NK-92 (cell line): ENCODE measurements around the gene UQCC3.
A peak's percentile ranks its signal among the peaks of the same experiment; 100 is the strongest.
"Not testable (repeated sequence)": the region's sequence is repeated elsewhere in the genome, so short reads cannot be mapped to it uniquely, and the experiment has no call there.

Experiments used
- DNase-seq: peaks from one replicate; lab custom pipeline; 2025; ENCODE audit not compliant: unreplicated experiment; lab: John Stamatoyannopoulos, UW

UQCC3 gene

DNA sequence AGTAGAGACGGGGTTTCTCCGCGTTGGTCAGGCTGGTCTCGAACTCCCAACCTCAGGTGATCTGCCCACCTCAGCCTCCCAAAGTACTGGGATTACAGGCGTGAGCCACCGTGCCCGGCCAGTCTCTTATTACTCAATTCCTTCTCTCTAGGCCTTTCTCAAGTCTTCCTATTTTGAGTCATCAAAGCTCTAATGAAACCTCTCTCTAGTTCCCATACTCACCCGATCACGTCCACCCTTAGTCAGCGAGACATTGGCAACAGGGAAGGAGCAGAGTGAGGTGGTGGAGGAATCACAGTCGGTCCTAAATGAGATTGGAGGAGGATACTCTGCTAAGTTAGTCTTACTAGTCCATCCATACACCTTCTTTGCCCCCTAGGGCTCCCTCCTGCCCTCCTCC, 30.8 kb downstream of the UQCC3 start:
- no peak for DNase-seq

DNA sequence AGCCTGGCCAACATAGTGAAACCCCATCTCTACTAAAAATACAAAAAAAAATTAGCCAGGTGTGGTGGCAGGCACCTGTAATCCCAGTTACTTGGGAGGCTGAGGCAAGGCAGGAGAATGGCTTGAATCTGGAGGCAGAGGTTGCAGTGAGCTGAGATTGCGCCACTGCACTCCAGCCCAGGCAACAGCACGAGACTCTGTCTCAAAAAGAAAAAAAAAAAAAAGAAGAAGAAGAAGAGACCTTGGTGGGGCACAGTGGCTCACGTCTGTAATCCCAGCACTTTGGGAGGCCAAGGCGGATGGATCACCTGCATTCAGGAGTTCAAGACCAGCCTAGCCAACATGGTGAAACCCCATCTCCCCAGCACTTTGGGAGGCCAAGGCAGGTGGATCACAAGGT, 32.4 kb downstream of the UQCC3 start:
- DNase-seq = not testable (repeated sequence)

DNA sequence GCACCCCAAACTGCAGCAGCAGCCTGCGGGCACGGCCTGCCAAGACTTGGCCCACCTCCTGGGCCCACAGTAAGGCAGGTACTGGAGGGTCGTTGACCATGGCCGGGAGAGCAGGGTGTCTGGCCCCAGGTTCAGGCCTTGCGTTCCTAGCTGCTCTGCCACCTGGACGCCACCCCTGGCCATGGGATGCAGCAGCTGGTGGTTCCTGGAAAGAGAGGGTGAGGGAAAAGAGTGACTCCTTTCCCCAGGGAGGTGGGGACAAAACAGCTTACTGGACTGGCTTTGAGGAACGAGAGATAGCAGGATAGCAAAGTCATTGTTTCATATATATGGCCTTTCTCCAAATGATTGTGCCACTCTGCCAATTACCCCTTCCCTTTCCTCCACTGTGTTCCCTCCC, 33.9 kb downstream of the UQCC3 start:
- DNase-seq = no peak

DNA sequence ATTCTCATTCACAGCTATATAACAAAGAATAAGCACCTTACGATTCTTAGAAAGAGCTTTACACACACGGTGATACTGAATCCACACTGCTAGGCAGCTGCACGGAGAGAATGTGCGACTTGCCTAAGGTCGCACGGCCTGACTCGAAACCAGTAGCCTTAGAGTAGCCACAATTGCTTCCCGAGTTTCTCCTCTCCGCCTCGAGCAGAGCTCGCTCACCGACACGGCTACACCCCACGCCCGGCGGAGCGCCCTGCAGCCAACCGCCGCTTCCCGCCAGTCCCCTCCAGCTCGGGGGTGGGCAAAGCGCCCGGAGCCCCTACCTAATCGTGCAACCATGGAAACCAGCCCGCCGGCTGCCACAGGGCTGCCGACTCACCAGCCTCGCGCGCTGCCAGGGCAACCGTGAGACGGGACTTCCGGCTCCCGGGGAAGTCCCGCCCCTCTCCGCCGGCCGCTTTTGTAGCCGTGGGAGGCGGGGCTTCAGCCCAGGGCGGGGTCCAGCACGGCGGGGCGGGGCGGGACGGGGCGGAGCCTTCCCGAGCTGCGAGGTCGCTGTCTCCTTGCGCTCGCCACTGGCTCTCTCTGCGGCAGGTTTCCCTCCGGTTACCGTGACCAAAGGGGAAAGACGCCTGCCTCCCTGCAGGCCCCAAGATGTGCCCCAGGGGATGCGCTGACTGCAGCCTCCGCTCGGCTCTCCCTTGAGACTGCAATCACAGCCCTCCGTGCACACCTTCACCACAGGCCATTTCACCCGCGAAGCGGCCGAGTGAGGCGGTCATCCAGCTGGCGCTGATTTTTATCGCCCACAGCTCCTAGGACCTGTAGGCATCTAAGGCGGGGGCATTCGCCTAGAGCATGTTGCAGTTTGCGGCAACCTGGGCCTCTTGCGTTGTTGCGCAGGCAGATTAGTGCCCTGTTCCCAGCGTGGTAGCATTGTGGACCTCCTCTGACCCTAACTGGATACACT, 34.7 kb downstream of the UQCC3 start:
- peak; percentile 72 for DNase-seq

DNA sequence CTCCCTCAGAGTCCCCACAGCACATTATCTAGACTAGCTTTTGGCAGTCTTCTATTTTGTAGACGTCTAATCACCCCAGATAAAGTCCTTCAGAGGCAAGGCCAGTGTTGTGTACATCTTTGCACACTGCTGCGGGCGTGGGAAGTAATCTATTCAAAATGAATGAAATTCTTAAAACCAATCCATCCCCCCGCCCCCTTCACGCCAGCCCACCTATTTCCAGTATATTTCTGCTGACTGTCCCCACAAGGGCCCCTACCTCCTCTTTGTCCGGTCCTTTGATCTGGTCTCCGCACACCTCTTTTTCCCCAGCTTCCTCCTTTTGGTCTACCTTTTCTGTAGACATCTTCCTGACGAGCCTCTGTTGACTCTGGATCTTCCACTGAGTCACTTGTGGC, 35.4 kb downstream of the UQCC3 start:
- DNase-seq = no peak

DNA sequence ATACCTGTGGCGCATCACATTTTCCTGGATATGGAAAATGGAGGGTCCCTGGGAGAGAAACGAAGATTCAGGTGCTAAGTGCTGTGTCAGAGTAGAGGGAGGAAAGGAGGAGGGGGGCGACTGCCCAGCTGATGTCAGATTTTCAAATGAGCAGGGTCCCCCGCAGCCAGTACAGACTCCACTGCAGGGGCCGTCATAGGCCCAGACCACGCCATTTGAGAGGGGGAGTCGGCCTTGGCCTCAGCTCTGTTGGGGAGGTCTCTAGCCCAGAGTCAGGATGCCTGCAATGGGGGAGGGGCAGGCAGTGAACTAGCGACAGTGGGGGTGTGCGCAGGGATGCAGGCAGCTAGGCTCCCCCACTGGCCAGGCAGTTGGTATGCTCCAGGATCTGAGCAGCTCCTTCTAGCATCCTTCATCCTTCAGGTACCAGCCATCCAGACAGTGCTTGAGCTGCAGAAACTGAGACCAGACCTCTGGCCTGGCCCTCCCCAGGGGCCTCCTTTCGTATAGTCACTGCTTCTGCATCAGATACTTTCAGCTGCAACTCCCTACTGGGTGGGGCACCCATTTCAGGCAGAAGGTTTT, 35.9 kb downstream of the UQCC3 start, which contains the start of the genes BSCL2 and GNG3:
Gene BSCL2, minus strand, starts transcription at position 148 of the 585 bp plus-strand sequence. CDS start 229 bp downstream, outside the sequence.
Gene GNG3, plus strand, starts transcription at position 400 of the 585 bp plus-strand sequence. CDS start 620 bp downstream, outside the sequence.
- DNase-seq = no peak

DNA sequence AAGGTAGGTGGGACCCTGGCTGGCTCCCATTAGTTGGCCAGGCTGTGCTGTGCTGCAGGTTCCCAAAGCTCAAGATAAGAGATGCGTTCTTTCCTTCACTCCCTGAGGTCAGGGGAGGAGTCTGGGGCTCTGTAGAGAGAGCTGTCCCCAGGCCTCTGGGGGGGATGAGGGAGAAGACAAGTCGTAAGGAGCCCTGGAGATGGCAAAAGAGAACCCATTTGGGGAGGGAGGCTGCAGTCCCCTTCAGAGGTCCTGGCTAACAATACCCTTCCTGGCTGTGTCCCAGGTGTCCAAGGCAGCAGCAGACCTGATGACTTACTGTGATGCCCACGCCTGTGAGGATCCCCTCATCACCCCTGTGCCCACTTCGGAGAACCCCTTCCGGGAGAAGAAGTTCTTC, 36.9 kb downstream of the UQCC3 start:
- DNase-seq = no peak

DNA sequence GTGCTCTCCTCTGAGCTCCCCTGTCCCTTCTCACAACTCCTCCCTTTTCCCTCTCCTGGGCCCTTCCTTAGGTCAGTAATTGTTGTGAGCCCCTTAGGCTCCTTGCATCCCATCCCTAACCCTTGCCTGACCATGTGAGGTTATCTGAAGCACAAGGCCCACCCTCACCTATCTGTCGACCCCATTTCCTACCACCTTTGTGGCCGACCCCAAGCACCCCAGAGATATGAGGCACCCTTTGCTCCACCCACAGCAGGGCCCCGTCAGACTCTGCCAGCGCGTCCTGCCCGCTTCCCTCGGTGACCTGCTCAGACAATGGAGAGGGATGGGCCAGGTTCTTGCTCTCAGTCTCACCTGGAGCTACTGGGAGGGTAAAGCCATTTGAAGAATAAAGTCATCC, 37.3 kb downstream of the UQCC3 start:
- DNase-seq = no peak

DNA sequence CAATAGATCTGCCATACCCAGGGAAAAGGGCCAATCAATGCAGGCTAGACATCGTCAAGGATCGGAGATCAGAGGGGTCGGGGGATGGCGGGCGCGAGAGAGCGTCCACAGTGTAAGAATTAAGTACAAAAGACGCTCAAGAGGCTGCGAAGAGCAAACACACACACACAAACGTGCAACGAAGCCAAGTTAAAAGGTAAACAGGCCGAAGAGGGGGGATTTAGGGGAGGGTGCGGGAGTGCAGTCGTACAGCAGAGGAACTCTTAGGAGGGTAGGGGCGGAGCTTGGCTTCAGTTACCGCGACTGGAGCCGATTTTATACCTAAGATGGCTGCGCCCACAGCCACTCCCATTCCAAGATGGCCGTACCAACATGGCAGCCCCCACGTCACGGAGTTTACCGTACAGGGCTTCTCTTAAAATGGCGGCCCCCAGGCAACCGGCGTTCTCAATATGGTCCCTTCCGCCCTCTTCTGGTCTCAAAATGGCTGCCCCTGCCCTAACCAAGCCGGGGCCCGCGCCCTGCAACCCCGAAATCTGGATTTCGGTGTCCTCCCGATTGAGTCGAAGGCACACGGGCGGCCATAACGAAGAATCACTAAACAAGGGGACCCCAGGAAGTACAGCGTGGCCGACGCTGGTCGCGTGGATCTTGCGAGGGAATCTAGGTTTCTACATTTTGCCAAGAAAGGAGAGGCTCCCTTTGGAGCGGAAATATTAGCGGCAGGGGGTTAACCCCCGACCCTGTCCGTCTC, 38.0 kb downstream of the UQCC3 start:
- DNase-seq = peak; percentile 76

DNA sequence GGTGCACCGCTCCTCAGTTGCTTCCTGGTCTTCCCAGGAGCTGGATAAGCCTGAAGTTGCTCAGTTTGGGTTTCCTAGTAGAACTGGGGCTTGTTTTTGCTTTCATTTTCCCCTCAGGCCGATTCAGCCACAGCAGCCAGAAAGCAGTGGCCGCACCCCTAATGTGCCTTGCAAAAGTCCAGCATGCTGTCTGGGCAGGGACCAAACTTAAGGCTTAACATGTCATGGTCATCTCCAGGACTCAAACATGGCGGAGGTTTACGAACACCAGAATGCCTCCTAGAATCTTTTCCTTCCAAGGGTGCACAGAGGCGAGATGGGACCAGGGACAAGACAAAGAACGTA, 38.5 kb downstream of the UQCC3 start:
- DNase-seq = no peak

DNA sequence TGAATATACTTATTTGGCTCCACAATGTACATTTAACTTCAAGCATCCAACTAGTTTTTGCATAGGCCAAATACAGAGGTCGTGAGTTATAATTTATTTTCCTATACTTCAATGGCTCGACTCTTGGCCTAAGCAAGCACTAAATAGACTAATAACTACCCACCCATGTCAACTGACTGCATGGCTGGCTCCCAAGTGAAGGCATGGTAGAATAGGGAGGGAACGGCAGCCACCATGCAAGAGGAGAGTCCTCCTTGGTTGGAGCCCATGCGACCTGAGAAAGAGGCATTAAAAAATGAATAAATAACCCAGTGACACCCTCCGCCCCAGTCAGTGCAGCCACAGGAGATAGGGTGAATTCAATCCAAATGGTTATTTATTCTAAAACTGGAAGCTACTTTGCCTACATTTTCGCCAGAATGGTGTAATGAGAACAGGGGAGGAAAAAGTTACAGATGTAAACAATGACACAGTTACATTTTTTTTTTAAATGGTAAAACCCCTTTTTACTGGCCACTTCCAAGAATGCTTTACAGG, 40.9 kb downstream of the UQCC3 start:
- DNase-seq = no peak

DNA sequence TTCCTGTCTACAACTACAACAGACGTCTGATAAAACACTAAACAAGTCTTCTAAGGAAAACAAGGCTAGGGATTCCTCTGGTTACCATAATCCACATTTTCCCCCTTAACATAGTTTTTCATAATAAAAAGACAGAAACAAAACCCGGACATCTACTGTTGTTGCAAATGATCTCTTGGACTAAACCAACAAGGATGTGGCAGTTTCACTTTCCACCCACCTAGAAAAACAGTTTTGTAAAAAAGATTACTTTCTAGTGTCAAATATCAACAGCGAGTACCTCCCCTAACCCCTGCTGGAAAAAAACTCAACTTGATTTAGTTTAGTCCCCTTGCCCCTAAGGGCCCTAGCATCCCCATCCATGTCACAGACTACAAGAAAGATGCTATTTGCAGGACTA, 41.4 kb downstream of the UQCC3 start:
- DNase-seq = no peak

DNA sequence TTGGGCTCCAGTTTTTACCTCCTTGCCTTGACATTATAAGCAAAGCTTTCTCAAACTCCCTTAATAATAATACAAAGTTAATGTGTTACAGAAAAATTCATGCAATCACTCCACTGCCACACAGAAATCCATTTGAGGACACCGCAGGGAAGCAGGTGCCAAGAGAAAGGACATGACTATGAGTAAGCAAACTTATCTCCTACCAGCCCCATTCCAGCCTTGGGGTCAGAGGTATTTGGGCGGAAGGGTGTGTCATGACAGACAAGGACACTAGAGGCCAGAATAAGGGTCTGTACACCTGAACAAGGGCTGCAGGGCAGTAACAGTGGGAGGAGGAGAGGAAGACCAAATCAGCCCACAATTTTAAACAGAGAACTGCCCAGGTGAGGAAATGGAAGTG, 41.9 kb downstream of the UQCC3 start:
- DNase-seq = no peak

DNA sequence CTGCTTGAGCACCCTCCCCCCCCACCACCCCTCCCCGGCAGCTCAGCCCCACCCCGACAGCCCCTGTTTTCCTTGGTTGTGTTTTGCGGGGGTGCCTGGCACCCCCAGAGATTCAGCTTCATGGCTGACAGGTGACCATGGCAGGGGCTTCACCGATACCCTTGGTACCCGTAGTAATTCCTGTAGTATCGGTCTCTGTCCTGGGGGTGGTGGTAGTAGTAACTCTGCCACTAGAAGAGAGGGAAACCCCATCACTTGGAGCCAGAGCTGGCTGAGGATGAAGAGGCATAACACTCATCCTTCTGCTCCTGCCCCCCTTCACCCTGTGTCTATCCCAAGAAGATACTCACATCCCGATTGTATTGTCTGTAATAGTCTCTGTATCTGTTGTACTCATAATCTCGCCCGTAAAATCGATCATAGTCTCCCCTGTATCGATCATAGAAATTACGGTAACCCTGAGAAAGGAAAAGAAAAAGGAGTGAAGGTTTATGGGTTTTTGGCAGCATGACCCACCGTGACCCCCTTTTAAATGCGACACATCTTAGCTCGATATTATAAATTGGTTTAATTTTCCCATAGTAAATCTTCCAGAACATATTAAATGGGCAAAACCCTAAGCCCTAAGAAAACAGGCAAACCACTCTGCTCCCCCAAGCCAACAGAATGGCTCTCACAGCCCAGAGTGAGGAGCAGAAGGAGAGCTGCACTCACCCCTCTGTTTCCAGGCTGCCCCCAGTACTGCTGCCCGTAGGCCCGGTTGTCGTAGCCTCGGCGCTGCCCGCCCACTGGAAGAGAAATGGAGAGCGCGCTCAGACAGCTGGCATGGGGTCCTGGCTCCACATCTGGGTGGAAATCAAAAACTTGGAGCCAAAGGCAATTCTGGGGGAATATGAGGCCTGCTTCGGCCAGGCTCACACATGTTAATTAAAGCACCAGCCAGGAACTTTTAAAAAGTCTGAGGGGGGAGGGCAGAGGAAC, 44.0 kb downstream of the UQCC3 start:
- DNase-seq = no peak

DNA sequence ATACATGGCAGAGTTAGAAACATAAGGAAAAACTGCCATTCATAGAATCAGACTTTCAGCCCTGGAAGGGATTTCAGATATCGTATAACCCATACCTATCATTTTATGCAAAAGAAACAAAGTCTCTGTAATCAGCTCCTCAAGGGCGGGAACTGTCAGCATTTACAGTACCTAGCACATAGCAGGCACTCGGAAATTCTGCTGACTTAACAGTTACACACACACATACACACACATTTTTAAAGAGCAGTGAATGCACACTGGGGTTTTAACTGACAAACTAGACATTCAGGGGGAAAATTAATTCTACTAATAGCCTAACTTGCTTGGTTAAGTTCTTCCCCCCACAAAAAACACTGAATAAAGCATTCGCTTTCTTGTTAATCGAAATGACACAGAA, 44.7 kb downstream of the UQCC3 start:
- DNase-seq = no peak

DNA sequence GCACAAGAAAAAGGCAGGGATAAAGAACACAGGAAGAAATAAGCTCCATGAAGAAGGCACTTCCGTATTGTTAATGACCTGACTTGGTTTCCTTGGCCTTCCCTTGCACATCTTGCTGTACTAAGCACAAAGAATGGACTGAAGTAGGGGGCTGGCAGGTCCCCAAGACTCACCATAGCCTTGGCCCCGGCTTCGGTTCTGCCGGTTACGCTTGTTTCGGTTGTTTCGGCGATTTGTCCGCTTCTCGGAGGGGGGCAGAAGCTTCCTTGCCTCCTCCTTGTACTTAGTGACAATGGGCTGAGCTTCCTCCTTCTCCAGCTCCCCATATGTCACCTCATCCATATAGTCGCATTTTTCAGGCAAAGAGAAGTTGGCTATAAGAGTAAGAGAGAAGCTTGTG, 45.3 kb downstream of the UQCC3 start:
- no peak for DNase-seq

DNA sequence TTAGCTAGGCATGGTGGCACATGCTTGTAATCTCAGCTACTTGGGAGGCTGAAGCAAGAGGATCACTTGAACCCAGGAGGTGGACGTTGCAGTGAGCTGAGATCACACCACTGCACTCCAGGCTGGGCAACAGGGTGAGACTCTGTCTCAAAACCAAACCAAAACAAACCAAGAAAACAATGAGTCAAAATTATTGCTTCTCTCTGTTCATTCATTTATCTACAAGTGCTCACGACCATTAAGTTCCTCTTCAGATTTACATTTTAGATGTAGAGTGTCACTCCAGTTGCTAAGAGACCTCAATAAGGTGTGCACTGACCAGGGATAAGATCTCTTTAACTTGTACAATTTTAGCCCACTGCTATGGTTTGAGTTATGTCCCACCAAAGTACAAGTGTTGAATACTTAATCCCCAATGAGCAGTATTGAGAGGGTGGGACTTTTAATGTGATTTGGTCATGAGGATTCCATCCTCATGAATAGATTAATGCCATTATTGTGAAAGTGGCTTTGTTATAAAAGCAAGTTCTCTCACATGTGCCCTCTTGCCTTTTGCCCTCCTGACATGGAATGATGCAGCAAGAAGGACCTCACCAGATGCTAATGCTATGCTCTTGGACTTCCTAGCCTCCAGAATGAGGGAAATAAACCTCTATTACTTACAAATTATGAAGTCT, 48.0 kb downstream of the UQCC3 start:
- DNase-seq = no peak

DNA sequence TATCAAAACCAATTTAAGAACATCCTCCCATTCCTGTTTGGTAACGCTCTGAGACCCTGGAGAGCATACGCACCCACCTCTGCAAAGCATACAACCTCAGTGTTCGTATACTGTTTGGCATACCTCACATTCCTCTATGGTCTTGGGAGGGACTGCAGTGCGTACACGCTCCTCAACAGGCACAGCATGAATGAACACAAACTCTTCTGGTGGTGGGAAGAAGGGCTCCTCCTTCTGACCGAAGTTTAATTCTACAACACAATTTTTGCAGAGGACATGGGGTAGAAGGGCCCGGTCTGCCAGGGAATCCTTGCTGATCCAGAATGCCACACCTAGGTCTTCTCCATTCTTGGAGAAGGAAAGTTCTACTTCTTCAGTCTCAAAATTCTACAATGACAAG, 50.5 kb downstream of the UQCC3 start:
- DNase-seq = no peak
